ENCODE data around the gene NIP7.

- TF ChIP-seq POLR2A (IDR thresholded peaks at IDR 0.05) (no peak), CTCF (IDR thresholded peaks at IDR 0.05) (no peak), POLR2AphosphoS5 (IDR thresholded peaks at IDR 0.05) (no peak)
Measured at GRCh38 chr16:69318177-69318910, 21.2 kb upstream of the NIP7 start.

Measured in upper lobe of left lung (tissue), 4 donors.